Activated naive CD8-positive, alpha-beta T cell (primary cell): Measurements from ENCODE around the gene EFNA2.
A peak's percentile ranks its signal among the peaks of the same experiment; 100 is the strongest.

Experiments used
- H3K27ac Mint-ChIP-seq: one replicate; pipeline ENCODE4 v1.8.0; 2021; ENCODE audit warnings: mixed read lengths
- H3K27me3 Mint-ChIP-seq: one replicate; pipeline ENCODE4 v1.8.0; 2021; ENCODE audit warnings: mixed read lengths
- H3K36me3 Mint-ChIP-seq: one replicate; pipeline ENCODE4 v1.8.0; 2021; ENCODE audit warnings: mixed read lengths
- H3K4me1 Mint-ChIP-seq: one replicate; pipeline ENCODE4 v1.8.0; 2021; ENCODE audit warnings: low read depth, mixed read lengths
- H3K4me3 Mint-ChIP-seq: one replicate; pipeline ENCODE4 v1.8.0; 2021; ENCODE audit warnings: mild to moderate bottlenecking, mixed read lengths
- H3K9me3 Mint-ChIP-seq: one replicate; pipeline ENCODE4 v1.8.0; 2021; ENCODE audit warnings: low read depth, mixed read lengths

The EFNA2 gene

GRCh38 chr19:1280636-1281568 is 4.8 kb upstream of the EFNA2 start:
- H3K27ac Mint-ChIP-seq: no peak overlapping the region
- H3K4me3 Mint-ChIP-seq: no peak overlapping the region
- peaks cover 26% of the 10 kb centered on the region for H3K4me1 Mint-ChIP-seq
- peaks cover 11% of the 10 kb centered on the region for H3K27me3 Mint-ChIP-seq
- no peaks in the 10 kb centered on the region for H3K9me3 Mint-ChIP-seq
- H3K36me3 Mint-ChIP-seq: peaks cover 5% of the 10 kb centered on the region

DNA sequence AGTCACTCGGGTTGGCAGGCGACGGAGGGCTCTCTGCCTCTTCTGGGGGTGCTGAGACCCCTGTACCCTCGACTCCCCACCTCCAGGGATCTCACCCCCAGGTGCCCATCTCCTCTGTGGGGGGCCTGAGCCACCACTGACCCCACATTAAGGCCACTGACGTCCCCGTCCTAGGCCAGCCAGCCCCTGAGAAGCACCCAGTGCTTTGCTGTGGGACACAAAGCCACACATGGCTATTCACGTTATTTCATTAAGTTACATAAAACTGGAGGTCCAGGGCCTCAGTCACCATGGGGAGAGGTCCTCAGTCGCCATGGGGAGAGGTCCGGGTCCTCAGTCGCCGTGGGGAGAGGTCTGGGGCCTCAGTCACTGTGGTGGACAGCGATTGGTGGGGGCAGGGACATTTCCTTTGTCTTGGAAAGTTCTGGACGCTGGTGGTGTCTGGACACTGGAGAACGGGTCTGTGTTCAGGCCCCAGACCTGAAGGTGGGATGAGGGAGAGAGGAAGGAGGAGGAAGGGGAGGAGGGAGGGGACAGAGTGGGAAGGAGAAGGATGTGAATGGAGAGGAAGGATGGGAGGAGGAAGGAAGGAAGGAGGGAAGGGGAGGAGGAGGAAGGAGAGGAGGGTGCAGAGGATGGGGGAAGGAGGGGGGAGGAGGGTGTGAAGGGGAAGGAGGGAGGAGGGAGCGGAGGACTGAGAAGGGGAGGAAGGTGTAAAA is 3.9 kb upstream of the EFNA2 start:
- Mint-ChIP-seq H3K27me3 (peaks cover 11% of the 10 kb centered on the region), H3K27ac (no peak overlapping the region), H3K4me1 (peaks cover 23% of the 10 kb centered on the region), H3K36me3 (peaks cover 4% of the 10 kb centered on the region), H3K4me3 (no peak overlapping the region), H3K9me3 (no peaks in the 10 kb centered on the region)

DNA sequence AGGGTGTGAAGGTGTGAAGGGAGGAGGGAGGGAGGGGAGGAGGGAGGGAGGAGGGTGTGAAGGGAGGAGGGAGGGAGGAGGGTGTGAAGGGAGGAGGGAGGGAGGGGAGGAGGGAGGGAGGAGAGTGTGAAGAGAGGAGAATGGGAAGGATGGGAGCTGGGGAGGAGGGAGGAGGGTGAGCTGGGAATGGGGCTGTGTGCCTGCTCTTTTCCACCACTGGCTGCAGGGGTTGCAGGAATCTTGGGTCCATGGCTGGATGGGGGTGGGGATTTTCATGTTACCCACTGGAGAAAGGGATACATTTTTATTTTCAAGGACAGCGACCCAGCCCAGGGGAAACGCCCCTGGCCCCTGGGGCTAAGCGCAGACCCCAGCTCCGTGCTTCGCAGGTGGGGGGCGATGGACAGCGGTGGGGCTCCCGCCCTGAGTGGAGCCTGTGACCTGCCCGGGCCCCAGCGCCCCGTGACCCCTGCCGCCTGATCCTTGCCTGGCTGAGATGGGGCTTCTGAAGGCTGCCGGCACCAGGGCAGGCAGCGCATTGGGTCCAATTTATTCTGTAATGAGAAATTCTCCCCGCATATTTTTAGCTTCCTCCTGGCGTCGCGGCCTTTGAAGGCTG is 3.0 kb upstream of the EFNA2 start:
- H3K27ac Mint-ChIP-seq: no peak overlapping the region
- peaks cover 2% of the 10 kb centered on the region for H3K36me3 Mint-ChIP-seq
- no peaks in the 10 kb centered on the region for H3K9me3 Mint-ChIP-seq
- peaks cover 19% of the 10 kb centered on the region for H3K4me1 Mint-ChIP-seq
- no peak overlapping the region for H3K4me3 Mint-ChIP-seq
- H3K27me3 Mint-ChIP-seq: peaks cover 11% of the 10 kb centered on the region

- Mint-ChIP-seq H3K4me3 (no peak overlapping the region), H3K27ac (no peak overlapping the region), H3K36me3 (peaks cover 2% of the 10 kb centered on the region), H3K27me3 (peaks cover 11% of the 10 kb centered on the region), H3K9me3 (no peaks in the 10 kb centered on the region), H3K4me1 (peaks cover 17% of the 10 kb centered on the region)
These were observed 2.3 kb upstream of the EFNA2 start for GRCh38 chr19:1283207-1283916.

GRCh38 chr19:1283917-1284292 is 1.8 kb upstream of the EFNA2 start:
- Mint-ChIP-seq H3K4me3 (peak overlapping the region; percentile 37), H3K4me1 (peaks cover 17% of the 10 kb centered on the region), H3K36me3 (peaks cover 2% of the 10 kb centered on the region), H3K27me3 (peaks cover 11% of the 10 kb centered on the region), H3K27ac (no peak overlapping the region), H3K9me3 (no peaks in the 10 kb centered on the region)

DNA sequence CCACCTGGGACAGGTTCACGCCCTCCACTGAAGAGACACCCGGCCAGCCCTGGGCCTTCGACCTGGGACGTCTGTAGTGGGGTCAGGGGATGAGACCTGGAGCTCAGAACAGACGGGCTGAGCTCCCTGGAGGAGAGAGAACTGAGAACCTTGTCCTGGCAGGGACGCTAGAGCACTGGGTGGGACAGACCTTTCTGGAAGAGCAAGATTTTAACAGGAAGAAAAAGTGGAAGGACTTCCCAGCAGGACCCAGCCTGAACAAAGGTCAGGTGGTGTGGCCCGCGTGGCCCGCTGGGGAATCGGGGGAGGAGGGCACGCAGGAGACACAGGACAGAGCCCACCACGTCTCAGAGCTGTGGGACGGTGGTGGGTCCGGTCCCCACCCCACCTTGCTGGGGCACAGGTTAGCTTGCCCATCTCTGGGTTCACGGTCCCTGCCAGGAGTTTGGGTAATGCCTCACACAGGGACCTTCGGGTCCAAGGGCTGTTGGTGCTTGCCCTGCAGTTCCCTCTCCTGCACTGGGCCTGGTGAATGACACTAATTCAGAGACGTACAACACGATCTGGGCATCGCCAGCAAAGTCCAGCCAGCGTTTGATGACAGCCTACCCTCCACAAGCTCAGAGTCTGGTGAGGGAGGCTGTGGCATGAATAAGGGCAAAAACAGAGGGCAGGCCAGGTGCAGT is 1.2 kb upstream of the EFNA2 start:
- H3K27ac Mint-ChIP-seq: no peak overlapping the region
- peaks cover 15% of the 10 kb centered on the region for H3K4me1 Mint-ChIP-seq
- peaks cover 14% of the 10 kb centered on the region for H3K27me3 Mint-ChIP-seq
- peak overlapping the region; percentile 75 for H3K4me3 Mint-ChIP-seq
- H3K36me3 Mint-ChIP-seq: peaks cover 2% of the 10 kb centered on the region
- no peaks in the 10 kb centered on the region for H3K9me3 Mint-ChIP-seq

- H3K27ac Mint-ChIP-seq: no peak overlapping the region
- H3K36me3 Mint-ChIP-seq: no peaks in the 10 kb centered on the region
These were observed 515 bp upstream of the EFNA2 start for GRCh38 chr19:1284979-1285736.

DNA sequence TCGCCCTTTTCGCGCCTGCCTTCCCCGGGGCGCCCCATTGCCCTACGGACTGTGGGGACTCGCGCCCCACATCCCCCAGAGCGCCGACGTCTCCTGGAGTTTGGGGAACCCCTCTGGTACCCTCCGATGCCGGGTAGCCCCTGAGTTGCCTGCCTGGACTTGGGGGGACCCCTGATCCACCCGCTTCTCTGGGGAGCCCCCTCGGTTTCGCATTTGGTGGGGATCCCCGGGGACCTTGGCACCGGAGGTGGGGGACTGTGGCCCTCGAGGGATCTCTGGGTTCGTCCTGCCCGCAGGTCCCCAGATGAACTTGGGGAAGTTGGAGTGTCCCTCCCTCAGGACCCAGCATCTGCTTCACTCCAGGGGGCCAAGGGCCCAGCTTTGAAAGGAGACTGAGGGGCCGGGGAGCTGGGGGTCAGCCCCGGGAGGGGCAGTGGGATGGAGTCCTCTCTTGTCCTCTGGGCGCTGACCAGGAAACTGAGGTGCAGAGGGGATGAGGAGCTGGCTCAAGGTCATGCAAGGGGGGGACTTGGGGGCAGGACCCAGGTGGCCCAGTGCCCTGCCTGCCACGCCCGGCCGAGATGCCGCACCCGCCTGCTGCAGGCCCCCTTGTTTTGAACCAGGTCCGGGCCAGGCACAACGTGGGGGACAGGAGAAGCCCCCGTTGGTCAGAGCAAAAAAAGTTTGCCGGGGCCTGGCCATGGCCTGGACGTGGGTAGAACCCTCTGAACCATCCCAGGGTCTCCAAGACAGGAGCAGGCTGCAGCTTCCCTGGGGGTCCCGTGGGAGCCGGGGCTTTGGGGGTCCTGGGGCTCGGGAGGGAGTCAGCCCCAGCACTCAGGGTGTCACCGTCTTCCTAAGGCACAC is 1.0 kb downstream of the EFNA2 start:
- H3K27me3 Mint-ChIP-seq: peaks cover 14% of the 10 kb centered on the region
- peaks cover 6% of the 10 kb centered on the region for H3K4me1 Mint-ChIP-seq
- H3K9me3 Mint-ChIP-seq: no peaks in the 10 kb centered on the region
- H3K4me3 Mint-ChIP-seq: peak overlapping the region; percentile 38
- H3K36me3 Mint-ChIP-seq: no peaks in the 10 kb centered on the region
- H3K27ac Mint-ChIP-seq: no peak overlapping the region

More at GRCh38 chr19:1284979-1285736, 515 bp upstream of the EFNA2 start:
- Mint-ChIP-seq H3K4me1 (peaks cover 10% of the 10 kb centered on the region), H3K27me3 (peaks cover 14% of the 10 kb centered on the region), H3K9me3 (no peaks in the 10 kb centered on the region), H3K4me3 (peak overlapping the region; percentile 75)

- Mint-ChIP-seq H3K27ac (no peak overlapping the region), H3K9me3 (no peaks in the 10 kb centered on the region), H3K4me3 (no peak overlapping the region), H3K4me1 (peaks cover 6% of the 10 kb centered on the region), H3K27me3 (peaks cover 14% of the 10 kb centered on the region), H3K36me3 (no peaks in the 10 kb centered on the region)
These were observed 1.9 kb downstream of the EFNA2 start for GRCh38 chr19:1287354-1288225.

DNA sequence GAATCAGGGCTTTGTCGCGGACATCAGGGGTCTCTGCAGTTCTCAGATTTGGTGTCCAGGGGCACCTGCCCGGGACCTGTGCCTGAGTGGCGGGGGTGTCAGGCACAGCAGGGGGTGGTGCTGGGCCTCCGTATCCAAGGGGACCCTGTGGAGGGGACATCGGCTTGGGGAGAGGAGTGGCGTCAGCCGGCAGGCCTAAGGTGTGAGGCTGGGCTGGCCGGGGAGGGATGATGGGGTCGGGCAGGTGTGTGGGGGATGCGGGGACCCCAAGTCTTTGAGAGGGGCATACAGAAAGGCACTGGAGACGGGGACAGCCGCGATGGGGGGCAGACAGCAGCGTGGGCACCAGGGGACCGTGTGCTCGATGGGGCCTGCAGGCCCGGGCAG is 2.5 kb downstream of the EFNA2 start:
- H3K9me3 Mint-ChIP-seq: no peaks in the 10 kb centered on the region
- H3K27me3 Mint-ChIP-seq: peaks cover 14% of the 10 kb centered on the region
- no peak overlapping the region for H3K27ac Mint-ChIP-seq
- H3K4me1 Mint-ChIP-seq: peaks cover 6% of the 10 kb centered on the region
- no peaks in the 10 kb centered on the region for H3K36me3 Mint-ChIP-seq
- H3K4me3 Mint-ChIP-seq: no peak overlapping the region

DNA sequence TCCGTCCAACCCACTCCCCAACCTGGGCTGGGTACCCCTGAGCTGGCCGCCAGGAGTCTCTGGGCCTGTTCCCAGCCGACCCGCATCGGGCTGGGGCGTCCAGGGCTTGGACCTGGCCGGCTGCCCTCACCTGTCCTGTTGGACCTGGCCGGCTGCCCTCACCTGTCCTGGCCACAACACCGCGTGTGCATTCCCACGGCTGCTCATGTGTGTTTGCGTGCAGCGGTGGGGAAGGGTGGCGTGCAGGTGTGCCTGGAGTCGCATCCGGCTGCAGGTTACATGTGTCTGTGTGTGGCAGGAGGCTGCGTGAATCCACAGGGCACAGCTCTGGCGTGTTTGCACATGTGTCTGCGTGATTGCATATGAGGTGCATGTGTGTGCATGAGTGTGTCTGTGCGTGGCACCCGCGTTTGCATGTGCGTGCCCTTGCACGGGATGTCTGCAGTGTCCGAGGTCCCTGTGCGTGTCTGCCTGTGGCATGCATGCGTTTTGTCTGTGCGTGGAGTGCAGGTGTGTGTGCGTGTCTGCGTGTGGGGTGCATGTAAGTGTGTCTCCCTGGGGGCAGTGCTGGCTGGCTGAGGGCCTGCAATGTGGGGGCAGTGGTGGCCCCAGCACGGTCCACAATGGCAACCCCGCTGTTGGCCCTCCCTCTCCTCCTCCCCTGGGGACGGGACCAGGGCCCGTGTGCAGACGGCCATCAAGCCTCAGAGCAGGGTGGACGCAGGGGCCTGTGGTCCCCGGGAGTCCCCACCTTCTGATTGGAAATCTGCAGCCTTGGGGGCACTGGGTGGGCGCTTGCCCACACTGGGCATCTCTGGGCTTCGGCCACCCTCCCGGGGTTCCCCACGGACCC is 3.4 kb downstream of the EFNA2 start:
- Mint-ChIP-seq H3K4me3 (no peak overlapping the region), H3K9me3 (no peaks in the 10 kb centered on the region), H3K27me3 (peaks cover 14% of the 10 kb centered on the region), H3K36me3 (no peaks in the 10 kb centered on the region), H3K4me1 (peaks cover 6% of the 10 kb centered on the region), H3K27ac (no peak overlapping the region)

- no peaks in the 10 kb centered on the region for H3K9me3 Mint-ChIP-seq
- H3K4me1 Mint-ChIP-seq: peaks cover 3% of the 10 kb centered on the region
- H3K27ac Mint-ChIP-seq: no peak overlapping the region
- peaks cover 9% of the 10 kb centered on the region for H3K27me3 Mint-ChIP-seq
- no peaks in the 10 kb centered on the region for H3K36me3 Mint-ChIP-seq
- H3K4me3 Mint-ChIP-seq: no peak overlapping the region
These were observed 4.0 kb downstream of the EFNA2 start for GRCh38 chr19:1289686-1290025.
